GM12878 (cell line): ENCODE results near the gene AKT3. TPM values are rescaled to one million over a fixed set of nuclear protein-coding genes. Genes with fewer than 3 reads are reported as not detected.

Source experiments
- ATAC-seq: fragments of 200-7000 bp; cut with Tn5 transposase; 3 replicates; pipeline ENCODE4 v1.9.1; 2020; ENCODE audit warnings: mild to moderate bottlenecking, moderate library complexity
- BruUV-seq: library from RNA; stranded (reverse); fragments of 400-500 nt; replicated peaks from 2 replicates; lab custom pipeline; 2021; lab: Mats Ljungman, UMichigan
- CTCF ChIA-PET: fragments of 300-600 bp; sonication (Branson Sonifier 250); formaldehyde crosslinking; extraction: SDS; loops from one replicate; lab custom pipeline; 2021; ENCODE audit warnings: inconsistent platforms; lab: Yijun Ruan, JAX
- POLR2A ChIA-PET: fragments of 350-600 bp; formaldehyde crosslinking; extraction: SDS; loops from one replicate; lab custom pipeline; 2021; ENCODE audit warnings: inconsistent platforms; lab: Charles Lee
- RAD21 ChIA-PET: fragments of 300-600 bp; sonication (Branson Sonifier 250); formaldehyde crosslinking; loops from one replicate; lab custom pipeline; 2023; ENCODE audit warnings: antibody characterized with exemption; ENCODE audit not compliant: unreplicated experiment; lab: Charles Lee
- SMC1A ChIA-PET: fragments of 300-600 bp; sonication (Branson Sonifier 250); formaldehyde crosslinking; loops from one replicate; lab custom pipeline; 2023; ENCODE audit not compliant: unreplicated experiment, uncharacterized antibody; lab: Charles Lee
- DNase-seq: peaks from one replicate; pipeline ENCODE4 v3.0.0-alpha.2; 2011; ENCODE audit warnings: low read depth, low spot score
- FAIRE-seq: peaks from 3 replicates; lab custom pipeline; 2011; peaks lifted over from hg19 to GRCh38; lab: Jason Lieb, UNC
- H2AFZ ChIP-seq: 2 replicates; pipeline ENCODE4 v1.6.0; 2011; ENCODE audit warnings: low read depth, low read length, control low read depth; ENCODE audit not compliant: control insufficient read depth
- H3K27ac ChIP-seq: 2 replicates; pipeline ENCODE4 v1.5.1; 2011; ENCODE audit warnings: control low read depth; ENCODE audit not compliant: control insufficient read depth, insufficient read depth
- H3K27me3 ChIP-seq, 2 experiments: replicated peaks in 1 of 2; 2 replicates each; pipeline versions ENCODE4 v1.6.0 to v1.6.1; 2011; ENCODE audit warnings: low read length in 1 of 2; ENCODE audit not compliant: control insufficient read depth in 2 of 2, insufficient read depth in 2 of 2
- H3K36me3 ChIP-seq, 2 experiments: 2 replicates each; pipeline ENCODE4 v1.5.1; 2011; ENCODE audit warnings: low read length in 1 of 2; ENCODE audit not compliant: control insufficient read depth in 2 of 2, insufficient read depth in 2 of 2
- H3K4me1 ChIP-seq: 2 replicates; pipeline ENCODE4 v1.6.1; 2011; ENCODE audit warnings: mild to moderate bottlenecking, low read length, moderate library complexity, mixed read lengths; ENCODE audit not compliant: control insufficient read depth, insufficient read depth
- H3K4me2 ChIP-seq: 2 replicates; pipeline ENCODE4 v1.6.0; 2011; ENCODE audit warnings: control low read depth; ENCODE audit not compliant: control insufficient read depth, insufficient read depth
- H3K4me3 ChIP-seq: fragments of 200-600 bp; sonication (generic); 2 replicates; pipeline ENCODE4 v1.5.1; 2016
- H3K79me2 ChIP-seq: 2 replicates; pipeline ENCODE4 v1.6.0; 2011; ENCODE audit warnings: low read length; ENCODE audit not compliant: control insufficient read depth, insufficient read depth
- H3K9ac ChIP-seq: 2 replicates; pipeline ENCODE4 v1.8.0; 2011; ENCODE audit warnings: low read length, control low read depth, mixed read lengths; ENCODE audit not compliant: control insufficient read depth, insufficient read depth
- H3K9me3 ChIP-seq: replicated peaks from 3 replicates; pipeline ENCODE4 v1.5.1; 2011; ENCODE audit warnings: mild to moderate bottlenecking, low read length; ENCODE audit not compliant: control insufficient read depth, insufficient read depth
- H4K20me1 ChIP-seq: 2 replicates; pipeline ENCODE4 v1.6.0; 2011; ENCODE audit not compliant: control insufficient read depth, insufficient read depth
- ETV6 ChIP-seq, 2 experiments: fragments of 450-650 bp in 1 of 2; IDR thresholded peaks in 1 of 2; conservative IDR thresholded peaks in 1 of 2; 2 replicates each; pipeline ENCODE4 v1.6.1; 2014; ENCODE audit warnings: antibody characterized with exemption in 1 of 2, borderline replicate concordance in 1 of 2, low read depth in 1 of 2, mild to moderate bottlenecking in 1 of 2, moderate library complexity in 1 of 2
- HCFC1 ChIP-seq: fragments of 150-350 bp; IDR thresholded peaks from 2 replicates; pipeline ENCODE4 v1.6.1; 2014; ENCODE audit warnings: low read length
- JUND ChIP-seq: IDR thresholded peaks from 2 replicates; pipeline ENCODE4 v1.6.1; 2012; ENCODE audit warnings: low read depth, mild to moderate bottlenecking, low read length, improper control_type of control experiment, moderate library complexity
- NFYB ChIP-seq: IDR thresholded peaks from 2 replicates; pipeline ENCODE4 v1.6.1; 2011; ENCODE audit warnings: low read depth, mild to moderate bottlenecking, low read length, improper control_type of control experiment, moderate library complexity; ENCODE audit not compliant: insufficient read depth
- RBBP5 ChIP-seq: fragments of 200-600 bp; sonication (generic); conservative IDR thresholded peaks from 2 replicates; pipeline ENCODE4 v1.6.1; 2016
- SIN3A ChIP-seq: IDR thresholded peaks from 2 replicates; pipeline ENCODE4 v1.6.1; 2012; ENCODE audit warnings: low read depth, low read length, improper control_type of control experiment
- SRF ChIP-seq, 2 experiments: IDR thresholded peaks; 2 replicates each; pipeline ENCODE4 v1.6.1; 2011; ENCODE audit warnings: low read depth in 2 of 2, low read length in 2 of 2, mild to moderate bottlenecking in 1 of 2, moderate library complexity in 1 of 2
- TCF3 ChIP-seq: IDR thresholded peaks from 2 replicates; pipeline ENCODE4 v1.6.1; 2012; ENCODE audit warnings: low read depth, mild to moderate bottlenecking, low read length, borderline replicate concordance; ENCODE audit not compliant: insufficient read depth
- ZNF274 ChIP-seq: IDR thresholded peaks from one replicate; pipeline ENCODE4 v1.8.0; 2011; ENCODE audit not compliant: insufficient read length, insufficient read depth
- WGBS: methylation state at CpG from one replicate; pipeline ENCODE4 v1.1.6; 2016; ENCODE audit warnings: low lambda C conversion rate; ENCODE audit not compliant: insufficient replicate concordance, insufficient coverage; ENCODE audit errors: missing lambda C conversion rate; 5-methylcytosine and 5-hydroxymethylcytosine counted together
- in situ Hi-C: fragments of 300-500 bp; cut with MboI; formaldehyde crosslinking; loops from 9 replicates; pipeline ENCODE4 v1.14.3; 2018; ENCODE audit warnings: mixed read lengths
- intact Hi-C: fragments of 100-400 bp; cut with micrococcal nuclease; formaldehyde crosslinking; loops from one replicate; pipeline ENCODE4 v1.14.2; 2022; ENCODE audit not compliant: unreplicated experiment
- polyA plus RNA-seq, 11 experiments: library from polyadenylated mRNA; depleted of rRNA in 4 of 11; unstranded in 6 of 11; stranded (reverse) in 5 of 11; fragments of >200 nt; fragmentation: Nextera tagmentation in 4 of 11; fragmentation: Illumina TruSeq in 1 of 11; extraction: Ambion mirVana in 4 of 11; extraction: Trizol in 1 of 11; gene quantifications; 1 replicate in 1 of 11; 2 replicates in 10 of 11; pipeline versions ENCODE4 v1.2.1 to v1.2.3, GENCODE V29; 2011 to 2016; ENCODE audit warnings: inconsistent platforms in 2 of 11, missing spikeins in 2 of 11, low read depth in 1 of 11
- total RNA-seq, 4 experiments: library from RNA; depleted of rRNA in 3 of 4; stranded (reverse); fragments of >200 nt in 3 of 4; fragmentation: Illumina TruSeq in 1 of 4; extraction: Trizol in 1 of 4; gene quantifications; 2 replicates each; pipeline versions ENCODE4 v1.2.1 to v1.2.3, GENCODE V29; 2013 to 2021
- TF ChIP-seq, protein P1 (sequence below): fragments of 450-650 bp; formaldehyde crosslinking; IDR thresholded peaks from 2 replicates; pipeline ENCODE4 v1.4.0; 2022; ENCODE audit warnings: mild to moderate bottlenecking, moderate library complexity

AKT3 gene
- total and polyA plus RNA-seq, 10 of the 15 experiments (the other 5 are each of a cell fraction or from before 2014, with no cell fraction given): 0.03 to 0.56 (median 0.19) TPM

GRCh38 chr1:243495442-243496186 is 354.4 kb downstream of the AKT3 start:
- FAIRE-seq (no peak), ATAC-seq (no peak), DNase-seq (no peak)
- Histone ChIP-seq H3K9me3 (no peaks in the 10 kb centered on the region), H3K27me3 (no peaks in the 10 kb centered on the region), H3K4me3 (no peak overlapping the region), H2AFZ (no peak overlapping the region), H3K9ac (no peak overlapping the region), H3K36me3 (no peaks in the 10 kb centered on the region; a peak in 1 of 4 replicates), H4K20me1 (no peaks in the 10 kb centered on the region), H3K4me2 (no peak overlapping the region), H3K4me1 (no peaks in the 10 kb centered on the region), H3K79me2 (no peaks in the 10 kb centered on the region), H3K27ac (no peak overlapping the region)
- no TSS peak for BruUV-seq
- in situ Hi-C loops (no loop called here), intact Hi-C loops (no loop called here)
- ChIA-PET RAD21 (no interaction called here), POLR2A (no interaction called here), CTCF (no interaction called here), SMC1A (no interaction called here)
- WGBS: 98% methylated on average over 24 of the region's 24 CpGs
- TF ChIP-seq JUND (no peak), ETV6 (conservative IDR thresholded peaks at IDR 0.05 in 1 of 2, IDR thresholded peaks at IDR 0.05 in 1 of 2; ENCODE audit: borderline replicate concordance in 1 of 2, low read depth in 1 of 2) (no peak), RBBP5 (no peak), SIN3A (no peak), HCFC1 (no peak), NFYB (no peak), SRF (IDR thresholded peaks at IDR 0.05; ENCODE audit: low read depth in 2 of 2, low read length in 2 of 2) (no peak), TCF3 (no peak), ZNF274 (no peak)
- TF ChIP-seq, protein P1, sequence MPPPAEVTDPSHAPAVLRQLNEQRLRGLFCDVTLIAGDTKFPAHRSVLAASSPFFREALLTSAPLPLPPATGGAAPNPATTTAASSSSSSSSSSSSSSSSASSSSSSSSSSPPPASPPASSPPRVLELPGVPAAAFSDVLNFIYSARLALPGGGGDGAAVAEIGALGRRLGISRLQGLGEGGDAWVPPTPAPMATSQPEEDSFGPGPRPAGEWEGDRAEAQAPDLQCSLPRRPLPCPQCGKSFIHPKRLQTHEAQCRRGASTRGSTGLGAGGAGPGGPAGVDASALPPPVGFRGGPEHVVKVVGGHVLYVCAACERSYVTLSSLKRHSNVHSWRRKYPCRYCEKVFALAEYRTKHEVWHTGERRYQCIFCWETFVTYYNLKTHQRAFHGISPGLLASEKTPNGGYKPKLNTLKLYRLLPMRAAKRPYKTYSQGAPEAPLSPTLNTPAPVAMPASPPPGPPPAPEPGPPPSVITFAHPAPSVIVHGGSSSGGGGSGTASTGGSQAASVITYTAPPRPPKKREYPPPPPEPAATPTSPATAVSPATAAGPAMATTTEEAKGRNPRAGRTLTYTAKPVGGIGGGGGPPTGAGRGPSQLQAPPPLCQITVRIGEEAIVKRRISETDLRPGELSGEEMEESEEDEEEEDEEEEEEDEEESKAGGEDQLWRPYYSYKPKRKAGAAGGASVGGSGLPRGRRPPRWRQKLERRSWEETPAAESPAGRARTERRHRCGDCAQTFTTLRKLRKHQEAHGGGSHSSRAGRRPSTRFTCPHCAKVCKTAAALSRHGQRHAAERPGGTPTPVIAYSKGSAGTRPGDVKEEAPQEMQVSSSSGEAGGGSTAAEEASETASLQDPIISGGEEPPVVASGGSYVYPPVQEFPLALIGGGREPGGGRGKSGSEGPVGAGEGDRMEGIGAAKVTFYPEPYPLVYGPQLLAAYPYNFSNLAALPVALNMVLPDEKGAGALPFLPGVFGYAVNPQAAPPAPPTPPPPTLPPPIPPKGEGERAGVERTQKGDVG (CRISPR knock-in tag): no peak
